ENCODE measurements around the gene PCDHB4.
"Not testable (repeated sequence)": the region's sequence is repeated elsewhere in the genome, so short reads cannot be mapped to it uniquely, and the experiment has no call there.

PCDHB4 gene

DNA sequence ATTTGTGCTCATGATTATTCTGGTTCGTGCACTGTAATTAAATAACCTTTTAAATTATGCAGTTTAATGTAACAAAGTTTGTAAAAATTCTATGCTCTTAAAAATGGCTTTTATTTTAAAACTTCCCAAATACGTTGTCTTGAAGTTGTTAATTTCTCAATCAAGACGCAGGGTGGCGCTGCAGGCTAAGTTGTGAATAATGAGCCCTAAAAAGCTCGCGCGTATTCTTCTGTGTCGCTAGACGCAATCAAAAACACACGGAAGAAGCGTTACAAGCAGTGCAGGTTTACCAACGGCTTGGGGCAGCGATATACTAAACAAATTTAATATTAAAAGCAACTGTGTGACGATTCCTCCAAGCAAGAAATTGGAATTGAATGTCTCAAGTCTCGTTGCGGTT is at the start of gene PCDHB4:
PCDHB4 (plus strand) TSS at position 256 of the 400 bp plus-strand sequence. CDS start 181 bp downstream, outside the sequence.
- no peak for DNase-seq (ENCODE audit: low spot score)

DNA sequence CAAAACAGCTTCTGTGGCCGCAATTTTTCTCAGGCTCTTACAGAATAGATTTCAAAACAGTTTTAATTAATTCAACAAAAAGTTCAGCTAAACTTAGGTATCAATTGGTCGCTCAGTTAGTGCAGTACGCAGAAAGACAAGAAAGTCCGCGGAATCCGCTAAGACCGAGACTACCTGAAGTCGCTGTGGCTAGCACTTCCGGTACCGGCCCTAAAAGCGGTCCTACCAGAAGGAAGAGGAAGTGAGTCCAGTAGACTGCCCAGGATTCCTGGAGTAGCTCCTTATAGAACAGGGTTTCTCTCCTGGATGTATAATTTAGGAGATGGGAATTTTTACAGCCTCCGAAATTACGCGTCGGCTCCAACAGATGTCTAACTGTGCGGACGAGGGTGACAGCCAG is 43.8 kb upstream of the PCDHB4 start:
- no peak for DNase-seq (ENCODE audit: low spot score)

DNA sequence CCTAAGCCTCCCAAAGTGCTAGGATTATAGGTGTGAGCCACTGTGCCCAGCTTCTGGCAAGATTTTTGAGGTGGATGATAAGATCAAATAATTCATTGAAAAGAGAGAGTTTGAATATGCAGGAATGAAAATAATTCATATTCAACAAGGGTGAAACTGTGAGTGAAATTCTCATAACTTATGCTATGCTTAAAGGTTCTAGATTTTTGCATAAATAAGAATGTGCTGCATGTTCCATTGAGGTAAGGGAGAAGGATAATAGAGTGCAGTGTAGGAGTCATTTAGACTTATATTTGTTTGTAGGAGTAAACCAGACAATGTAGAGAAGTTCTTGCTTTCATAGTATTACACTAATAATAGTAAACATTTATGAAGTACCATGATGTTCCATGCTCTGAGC is 39.4 kb upstream of the PCDHB4 start:
- no peak for DNase-seq (ENCODE audit: low spot score)

- peak; percentile 38 for DNase-seq (ENCODE audit: low spot score)
Measured at GRCh38 chr5:141084487-141084989, 37.1 kb upstream of the PCDHB4 start.

DNA sequence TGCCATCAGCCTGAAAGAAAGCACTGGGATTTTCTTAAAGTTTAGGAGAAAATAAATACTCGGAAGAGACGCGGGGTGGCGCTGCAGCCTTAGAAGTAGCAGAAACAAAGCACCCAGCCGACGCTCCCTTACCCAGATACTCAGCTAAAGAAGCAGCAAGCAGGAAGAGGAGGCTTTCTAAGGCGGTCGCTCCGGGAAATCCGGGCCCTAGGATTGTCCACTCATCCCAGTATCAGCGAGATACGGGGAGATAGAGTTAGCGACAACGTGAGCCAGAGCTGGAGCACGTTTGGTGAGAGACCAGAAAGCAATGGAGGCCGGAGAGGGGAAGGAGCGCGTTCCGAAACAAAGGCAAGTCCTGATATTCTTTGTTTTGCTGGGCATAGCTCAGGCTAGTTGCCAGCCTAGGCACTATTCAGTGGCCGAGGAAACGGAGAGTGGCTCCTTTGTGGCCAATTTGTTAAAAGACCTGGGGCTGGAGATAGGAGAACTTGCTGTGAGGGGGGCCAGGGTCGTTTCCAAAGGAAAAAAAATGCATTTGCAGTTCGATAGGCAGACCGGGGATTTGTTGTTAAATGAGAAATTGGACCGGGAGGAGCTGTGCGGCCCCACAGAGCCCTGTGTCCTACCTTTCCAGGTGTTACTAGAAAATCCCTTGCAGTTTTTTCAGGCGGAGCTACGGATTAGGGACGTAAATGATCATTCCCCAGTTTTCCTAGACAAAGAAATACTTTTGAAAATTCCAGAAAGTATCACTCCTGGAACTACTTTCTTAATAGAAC is 26.9 kb upstream of the PCDHB4 start, which contains the start of gene PCDHB2:
PCDHB2 (plus strand) TSS at position 135 of the 782 bp plus-strand sequence; CDS start at position 311, 176 bp downstream.
- no peak for DNase-seq (ENCODE audit: low spot score)

DNA sequence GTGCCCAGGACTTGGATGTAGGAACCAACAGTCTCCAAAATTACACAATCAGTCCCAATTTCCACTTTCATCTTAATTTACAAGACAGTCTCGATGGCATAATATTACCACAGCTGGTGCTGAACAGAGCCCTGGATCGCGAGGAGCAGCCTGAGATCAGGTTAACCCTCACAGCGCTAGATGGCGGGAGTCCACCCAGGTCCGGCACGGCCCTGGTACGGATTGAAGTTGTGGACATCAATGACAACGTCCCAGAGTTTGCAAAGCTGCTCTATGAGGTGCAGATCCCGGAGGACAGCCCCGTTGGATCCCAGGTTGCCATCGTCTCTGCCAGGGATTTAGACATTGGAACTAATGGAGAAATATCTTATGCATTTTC is 26.4 kb upstream of the PCDHB4 start:
- no peak for DNase-seq (ENCODE audit: low spot score)

DNA sequence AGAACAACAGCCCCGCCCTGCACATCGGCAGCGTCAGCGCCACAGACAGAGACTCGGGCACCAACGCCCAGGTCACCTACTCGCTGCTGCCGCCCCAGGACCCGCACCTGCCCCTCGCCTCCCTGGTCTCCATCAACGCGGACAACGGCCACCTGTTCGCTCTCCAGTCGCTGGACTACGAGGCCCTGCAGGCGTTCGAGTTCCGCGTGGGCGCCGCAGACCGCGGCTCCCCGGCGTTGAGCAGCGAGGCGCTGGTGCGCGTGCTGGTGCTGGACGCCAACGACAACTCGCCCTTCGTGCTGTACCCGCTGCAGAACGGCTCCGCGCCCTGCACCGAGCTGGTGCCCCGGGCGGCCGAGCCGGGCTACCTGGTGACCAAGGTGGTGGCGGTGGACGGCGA is 25.4 kb upstream of the PCDHB4 start:
- not testable (repeated sequence) for DNase-seq (ENCODE audit: low spot score)

GRCh38 chr5:141096586-141096985 is 25.0 kb upstream of the PCDHB4 start:
- DNase-seq (ENCODE audit: low spot score), result not testable (repeated sequence)

DNA sequence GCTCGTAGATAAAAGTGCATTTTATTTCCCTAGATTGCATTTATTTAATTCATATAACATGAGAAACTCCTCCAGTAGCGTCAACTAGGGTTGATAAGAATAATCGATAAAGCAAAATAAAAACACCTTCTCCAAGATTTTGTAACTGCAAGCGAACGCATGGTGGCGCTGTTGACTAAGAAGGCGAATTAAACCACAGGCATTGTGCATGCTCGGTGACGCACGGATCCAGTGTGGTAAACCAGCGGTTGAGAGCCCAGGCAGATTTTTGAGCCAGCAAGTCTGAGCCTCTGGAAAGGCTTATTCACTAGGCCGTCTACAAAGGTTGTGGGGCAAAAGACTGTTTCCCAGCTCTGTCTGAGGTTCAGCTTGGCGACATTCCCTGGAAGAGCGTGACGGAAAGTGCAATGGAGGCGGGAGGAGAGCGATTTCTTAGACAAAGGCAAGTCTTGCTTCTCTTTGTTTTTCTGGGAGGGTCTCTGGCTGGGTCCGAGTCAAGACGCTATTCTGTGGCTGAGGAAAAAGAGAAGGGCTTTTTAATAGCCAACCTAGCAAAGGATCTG is 21.3 kb upstream of the PCDHB4 start, which contains the start of gene PCDHB3:
PCDHB3 (plus strand) TSS at position 231 of the 563 bp plus-strand sequence; CDS start at position 408, 177 bp downstream.
- DNase-seq (ENCODE audit: low spot score), result no peak

- no peak for DNase-seq (ENCODE audit: low spot score)
Measured at GRCh38 chr5:141101059-141101458, 20.6 kb upstream of the PCDHB4 start.

- DNase-seq (ENCODE audit: low spot score), result not testable (repeated sequence)
Measured at GRCh38 chr5:141102070-141102469, 19.5 kb upstream of the PCDHB4 start.

- DNase-seq (ENCODE audit: low spot score), result not testable (repeated sequence)
Measured at GRCh38 chr5:141102471-141102870, 19.1 kb upstream of the PCDHB4 start.

DNA sequence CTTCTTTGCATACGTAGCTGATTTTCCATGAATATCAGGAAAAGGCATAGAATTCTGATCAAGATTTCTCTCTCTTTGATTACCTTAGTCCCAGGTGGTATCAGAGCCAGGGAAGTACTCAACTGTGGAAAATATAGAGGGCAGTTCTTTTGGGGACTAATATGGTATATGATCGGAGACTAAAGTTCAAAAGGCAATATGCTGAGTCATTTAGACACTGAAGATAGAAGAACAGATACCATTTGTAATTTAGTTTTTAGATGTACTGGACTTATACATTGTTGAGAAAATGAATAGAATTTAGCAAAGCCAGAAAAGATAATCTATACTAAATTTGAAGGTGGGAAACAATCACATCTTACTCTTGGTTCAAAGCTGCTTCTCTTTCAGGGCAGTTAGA is 16.3 kb upstream of the PCDHB4 start:
- no peak for DNase-seq (ENCODE audit: low spot score)

GRCh38 chr5:141119250-141119649 is 2.4 kb upstream of the PCDHB4 start:
- DNase-seq (ENCODE audit: low spot score), result no peak

GRCh38 chr5:141121985-141122384 is 367 bp downstream of the PCDHB4 start:
- DNase-seq (ENCODE audit: low spot score), result no peak

DNA sequence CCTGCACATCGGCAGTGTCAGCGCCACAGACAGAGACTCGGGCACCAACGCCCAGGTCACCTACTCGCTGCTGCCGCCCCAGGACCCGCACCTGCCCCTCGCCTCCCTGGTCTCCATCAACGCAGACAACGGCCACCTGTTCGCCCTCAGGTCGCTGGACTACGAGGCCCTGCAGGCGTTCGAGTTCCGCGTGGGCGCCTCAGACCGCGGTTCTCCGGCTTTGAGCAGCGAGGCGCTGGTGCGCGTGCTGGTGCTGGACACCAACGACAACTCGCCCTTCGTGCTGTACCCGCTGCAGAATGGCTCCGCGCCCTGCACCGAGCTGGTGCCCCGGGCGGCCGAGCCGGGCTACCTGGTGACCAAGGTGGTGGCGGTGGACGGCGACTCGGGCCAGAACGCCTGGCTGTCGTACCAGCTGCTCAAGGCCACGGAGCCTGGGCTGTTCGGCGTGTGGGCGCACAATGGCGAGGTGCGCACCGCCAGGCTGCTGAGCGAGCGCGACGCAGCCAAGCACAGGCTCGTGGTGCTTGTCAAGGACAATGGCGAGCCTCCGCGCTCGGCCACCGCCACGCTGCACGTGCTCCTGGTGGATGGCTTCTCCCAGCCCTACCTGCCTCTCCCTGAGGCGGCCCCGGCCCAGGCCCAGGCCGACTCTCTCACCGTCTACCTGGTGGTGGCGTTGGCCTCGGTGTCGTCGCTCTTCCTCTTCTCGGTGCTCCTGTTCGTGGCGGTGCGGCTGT is 1.9 kb downstream of the PCDHB4 start:
- not testable (repeated sequence) for DNase-seq (ENCODE audit: low spot score)

- no peak for DNase-seq (ENCODE audit: low spot score)
Measured at GRCh38 chr5:141127305-141127704, 5.7 kb downstream of the PCDHB4 start.

DNA sequence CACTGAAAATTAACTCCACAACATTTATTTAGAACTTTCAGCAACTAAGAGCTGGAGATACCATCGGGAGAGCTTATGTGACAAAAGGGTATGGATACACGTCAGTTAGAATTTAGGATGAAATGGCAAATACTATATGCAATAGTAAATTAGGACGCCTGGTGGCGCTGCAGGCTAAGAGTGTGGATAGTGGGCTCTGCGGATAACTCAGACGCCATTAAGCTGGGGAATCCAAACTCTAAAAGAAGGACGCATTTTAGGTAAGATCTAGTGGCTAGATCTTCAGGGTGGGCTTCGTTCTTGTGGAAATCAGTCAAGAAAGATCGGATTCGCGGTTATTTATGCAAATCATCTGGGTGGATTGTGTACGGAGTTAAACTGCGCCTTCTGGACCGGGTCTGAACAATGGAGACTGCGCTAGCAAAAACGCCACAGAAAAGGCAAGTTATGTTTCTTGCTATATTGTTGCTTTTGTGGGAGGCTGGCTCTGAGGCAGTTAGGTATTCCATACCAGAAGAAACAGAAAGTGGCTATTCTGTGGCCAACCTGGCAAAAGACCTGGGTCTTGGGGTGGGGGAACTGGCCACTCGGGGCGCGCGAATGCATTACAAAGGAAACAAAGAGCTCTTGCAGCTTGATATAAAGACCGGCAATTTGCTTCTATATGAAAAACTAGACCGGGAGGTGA is 13.6 kb downstream of the PCDHB4 start, which contains the start of gene PCDHB5:
PCDHB5 (plus strand) TSS at position 177 of the 688 bp plus-strand sequence; CDS start at position 406, 229 bp downstream.
- DNase-seq (ENCODE audit: low spot score), result no peak

GRCh38 chr5:141135718-141136266 is 14.2 kb downstream of the PCDHB4 start:
- DNase-seq (ENCODE audit: low spot score), result no peak

- not testable (repeated sequence) for DNase-seq (ENCODE audit: low spot score)
Measured at GRCh38 chr5:141137346-141137745, 15.7 kb downstream of the PCDHB4 start.

DNA sequence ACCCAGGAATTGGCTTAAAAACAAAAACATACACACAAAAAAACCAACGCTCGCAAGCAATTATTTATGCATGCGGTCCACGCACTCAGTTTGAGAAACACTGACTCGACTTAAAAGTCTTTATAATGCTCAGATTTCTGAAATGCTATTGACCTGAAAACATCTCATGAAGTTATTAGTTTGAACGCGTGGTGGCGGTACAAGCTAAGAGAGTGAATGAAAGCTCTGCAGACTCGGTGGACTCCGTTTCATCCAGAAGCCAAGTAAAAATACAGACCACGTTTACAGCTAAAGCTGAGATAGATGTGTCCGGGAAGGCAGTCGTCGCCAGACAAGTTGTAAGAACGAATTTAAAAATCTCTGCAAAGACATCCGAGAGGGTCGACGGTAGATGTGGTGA is 28.2 kb downstream of the PCDHB4 start, which contains the start of gene PCDHB6:
PCDHB6 (plus strand) TSS at position 246 of the 400 bp plus-strand sequence. CDS start 201 bp downstream, outside the sequence.
- no peak for DNase-seq (ENCODE audit: low spot score)
